Occipital lobe (tissue), 2 donors: ENCODE data around the gene SLC20A1. TPM values are rescaled to one million over a fixed set of nuclear protein-coding genes. Genes with fewer than 3 reads are reported as not detected.

Source experiments
- DNase-seq: peaks from one replicate; lab custom pipeline; 2025; lab: John Stamatoyannopoulos, UW
- total RNA-seq: library from RNA; depleted of rRNA; stranded (reverse); fragments of >200 nt; gene quantifications from one replicate; pipeline ENCODE4 v1.2.3, GENCODE V29; 2014

The SLC20A1 gene
- total RNA-seq, 1 donor from 2014 or later, result 34.2 TPM

GRCh38 chr2:112682101-112682500 is 36.4 kb downstream of the SLC20A1 start:
- DNase-seq, result no peak

GRCh38 chr2:112683550-112684414 is 38.0 kb downstream of the SLC20A1 start:
- DNase-seq, result no peak

- no peak for DNase-seq
These were observed 38.7 kb downstream of the SLC20A1 start for GRCh38 chr2:112684415-112684775.

- DNase-seq, result no peak
These were observed 39.6 kb downstream of the SLC20A1 start for GRCh38 chr2:112685271-112685884.

GRCh38 chr2:112686348-112687217 is 40.8 kb downstream of the SLC20A1 start:
- no peak for DNase-seq

- DNase-seq, result no peak
These were observed 41.8 kb downstream of the SLC20A1 start for GRCh38 chr2:112687522-112687921.

- DNase-seq, result no peak
These were observed 42.5 kb downstream of the SLC20A1 start for GRCh38 chr2:112688086-112688880.

- peak; percentile 41 for DNase-seq
These were observed 45.2 kb downstream of the SLC20A1 start for GRCh38 chr2:112690853-112691401.

- peak; percentile 58 for DNase-seq
These were observed 46.1 kb downstream of the SLC20A1 start for GRCh38 chr2:112691881-112692281.

GRCh38 chr2:112692495-112692911 is 46.8 kb downstream of the SLC20A1 start:
- DNase-seq, result no peak

- no peak for DNase-seq
These were observed 47.2 kb downstream of the SLC20A1 start for GRCh38 chr2:112692918-112693317.

- DNase-seq, result no peak
These were observed 47.9 kb downstream of the SLC20A1 start for GRCh38 chr2:112693596-112693995.

- no peak for DNase-seq
These were observed 48.4 kb downstream of the SLC20A1 start for GRCh38 chr2:112694182-112694581.

- no peak for DNase-seq
These were observed 53.2 kb downstream of the SLC20A1 start for GRCh38 chr2:112698834-112699515.

GRCh38 chr2:112699984-112700667 is 54.4 kb downstream of the SLC20A1 start:
- no peak for DNase-seq

- DNase-seq, result no peak
These were observed 55.3 kb downstream of the SLC20A1 start for GRCh38 chr2:112701052-112701451.

GRCh38 chr2:112703684-112704083 is 57.9 kb downstream of the SLC20A1 start:
- no peak for DNase-seq

- DNase-seq, result no peak
These were observed 59.8 kb downstream of the SLC20A1 start for GRCh38 chr2:112705575-112705974.

GRCh38 chr2:112706170-112706664 is 60.5 kb downstream of the SLC20A1 start:
- no peak for DNase-seq
